ENCODE data around the gene MEX3C. TPM values are rescaled to one million over a fixed set of nuclear protein-coding genes. Genes with fewer than 3 reads are reported as not detected.

Gene MEX3C
- total and polyA plus RNA-seq, 2 donors from 2014 or later, result 9.5 to 36.6 TPM

DNA sequence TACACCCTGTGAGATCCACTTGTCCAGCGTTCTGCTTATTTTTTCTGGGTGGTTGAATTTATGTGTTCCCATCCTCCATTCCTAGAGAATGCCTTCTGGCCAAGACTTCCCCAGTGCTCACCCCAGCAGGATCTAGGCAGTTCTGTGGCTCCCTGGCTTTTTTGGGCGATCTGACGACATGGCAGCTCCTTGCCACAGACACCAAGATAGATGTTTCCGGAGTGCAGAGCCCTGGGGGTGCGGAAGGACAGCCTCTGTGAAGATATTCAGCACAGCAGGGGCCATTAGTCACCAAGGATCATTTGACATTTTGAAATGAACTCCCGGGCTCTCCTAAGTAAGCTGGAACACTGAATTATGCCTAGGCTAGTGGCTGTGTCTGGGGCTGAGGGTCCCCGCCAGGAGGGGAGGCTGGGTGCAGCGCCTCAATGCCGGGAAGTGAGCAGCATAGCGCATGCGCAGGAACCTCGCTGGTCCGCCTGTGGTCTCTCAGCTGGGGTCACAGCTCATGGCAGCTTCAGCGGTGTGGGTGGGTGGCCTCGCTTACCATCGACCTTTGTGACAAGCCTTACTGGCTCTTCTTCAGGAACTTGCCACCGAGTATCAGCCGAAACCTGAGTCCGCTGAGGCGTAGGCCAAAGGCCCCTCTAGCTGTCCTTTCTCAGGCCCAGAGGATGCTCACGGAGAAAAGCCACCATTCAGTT, 60.3 kb downstream of the MEX3C start:
- DNase-seq (no peak), FAIRE-seq (no peak)
- H3K9ac ChIP-seq (ENCODE audit: low read length in 3 of 3), result no peak overlapping the region
- H3K9me3 ChIP-seq (ENCODE audit: control insufficient read depth in 2 of 3, insufficient read depth in 1 of 3, low read length in 3 of 3), result no peaks in the 10 kb centered on the region
- H3K27ac ChIP-seq (ENCODE audit: low read depth in 2 of 2, low read length in 2 of 2), result no peak overlapping the region
- TF ChIP-seq, protein P1, sequence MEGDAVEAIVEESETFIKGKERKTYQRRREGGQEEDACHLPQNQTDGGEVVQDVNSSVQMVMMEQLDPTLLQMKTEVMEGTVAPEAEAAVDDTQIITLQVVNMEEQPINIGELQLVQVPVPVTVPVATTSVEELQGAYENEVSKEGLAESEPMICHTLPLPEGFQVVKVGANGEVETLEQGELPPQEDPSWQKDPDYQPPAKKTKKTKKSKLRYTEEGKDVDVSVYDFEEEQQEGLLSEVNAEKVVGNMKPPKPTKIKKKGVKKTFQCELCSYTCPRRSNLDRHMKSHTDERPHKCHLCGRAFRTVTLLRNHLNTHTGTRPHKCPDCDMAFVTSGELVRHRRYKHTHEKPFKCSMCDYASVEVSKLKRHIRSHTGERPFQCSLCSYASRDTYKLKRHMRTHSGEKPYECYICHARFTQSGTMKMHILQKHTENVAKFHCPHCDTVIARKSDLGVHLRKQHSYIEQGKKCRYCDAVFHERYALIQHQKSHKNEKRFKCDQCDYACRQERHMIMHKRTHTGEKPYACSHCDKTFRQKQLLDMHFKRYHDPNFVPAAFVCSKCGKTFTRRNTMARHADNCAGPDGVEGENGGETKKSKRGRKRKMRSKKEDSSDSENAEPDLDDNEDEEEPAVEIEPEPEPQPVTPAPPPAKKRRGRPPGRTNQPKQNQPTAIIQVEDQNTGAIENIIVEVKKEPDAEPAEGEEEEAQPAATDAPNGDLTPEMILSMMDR (IDR thresholded peaks at IDR 0.05; ENCODE audit: borderline replicate concordance, extremely low read depth, insufficient read depth), result no peak
- no peaks in the 10 kb centered on the region for H3K36me3 ChIP-seq (ENCODE audit: control insufficient read depth in 2 of 3, insufficient read depth in 3 of 3, low read length in 3 of 3)
- H3K27me3 ChIP-seq (ENCODE audit: control insufficient read depth, insufficient read depth, low read length), result no peaks in the 10 kb centered on the region
- H3K4me1 ChIP-seq (ENCODE audit: control insufficient read depth in 2 of 3, insufficient read depth in 2 of 3, low read depth in 1 of 3, low read length in 3 of 3), result peaks cover 0 to 3% (median 0%) of the 10 kb centered on the region in 3 donors
- no peak overlapping the region for H3K4me3 ChIP-seq (ENCODE audit: low read length in 3 of 3)
- intact Hi-C loops (cut with DNase I), result no loop called here

DNA sequence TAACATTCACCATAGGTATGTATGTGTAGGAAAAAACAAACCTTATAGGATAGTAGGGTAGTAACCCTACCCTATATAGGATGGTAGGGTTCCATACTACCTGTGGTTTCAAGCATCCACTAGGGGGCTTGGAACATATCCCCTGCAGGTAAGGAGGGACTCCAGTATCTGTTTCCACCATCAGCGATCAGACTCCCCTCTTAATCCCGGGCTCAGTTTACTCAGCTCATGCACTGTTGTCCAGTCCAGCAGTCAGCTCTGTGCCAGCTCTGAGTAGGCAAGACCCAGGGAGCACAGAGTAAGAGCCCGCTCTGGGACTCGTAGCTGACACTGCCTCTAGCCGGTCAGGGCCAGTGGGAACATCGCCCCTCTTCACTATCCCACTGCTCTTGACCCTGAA, 61.7 kb downstream of the MEX3C start:
- peaks cover 0 to 6% (median 0%) of the 10 kb centered on the region in 3 donors for H3K4me1 ChIP-seq (ENCODE audit: control insufficient read depth in 2 of 3, insufficient read depth in 2 of 3, low read depth in 1 of 3, low read length in 3 of 3)
- no peak for DNase-seq
- no peaks in the 10 kb centered on the region for H3K9me3 ChIP-seq (ENCODE audit: control insufficient read depth in 2 of 3, insufficient read depth in 1 of 3, low read length in 3 of 3)
- H3K27ac ChIP-seq (ENCODE audit: low read depth in 2 of 2, low read length in 2 of 2), result no peak overlapping the region
- no peak overlapping the region for H3K9ac ChIP-seq (ENCODE audit: low read length in 3 of 3)
- TF ChIP-seq, protein P1 (IDR thresholded peaks at IDR 0.05; ENCODE audit: borderline replicate concordance, extremely low read depth, insufficient read depth), result no peak
- intact Hi-C loops (cut with DNase I), result no loop called here
- no peak for FAIRE-seq
- no peaks in the 10 kb centered on the region for H3K36me3 ChIP-seq (ENCODE audit: control insufficient read depth in 2 of 3, insufficient read depth in 3 of 3, low read length in 3 of 3)
- H3K27me3 ChIP-seq (ENCODE audit: control insufficient read depth, insufficient read depth, low read length), result no peaks in the 10 kb centered on the region
- H3K4me3 ChIP-seq (ENCODE audit: low read length in 3 of 3), result no peak overlapping the region

DNA sequence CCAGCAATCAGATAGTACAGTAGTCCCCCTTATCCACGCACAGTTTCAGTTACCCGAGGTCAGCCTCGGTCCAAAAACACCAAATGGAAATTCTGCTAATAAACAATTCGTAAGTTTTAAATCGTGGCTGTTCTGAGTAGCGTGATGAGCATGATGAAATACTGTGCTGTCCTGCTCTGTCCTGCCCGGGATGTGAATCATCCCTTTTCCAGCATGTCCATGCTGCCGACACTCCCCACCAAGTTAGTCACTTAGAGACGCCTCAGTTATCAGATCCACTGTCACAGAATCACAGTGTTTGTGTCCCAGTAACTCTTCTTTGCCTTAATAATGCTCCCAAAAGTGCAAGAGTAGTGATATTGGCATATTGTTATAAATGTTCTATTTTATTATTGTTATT, 62.1 kb downstream of the MEX3C start:
- Histone ChIP-seq H3K27ac (ENCODE audit: low read depth in 2 of 2, low read length in 2 of 2) (no peak overlapping the region), H3K9me3 (ENCODE audit: control insufficient read depth in 2 of 3, insufficient read depth in 1 of 3, low read length in 3 of 3) (no peaks in the 10 kb centered on the region), H3K4me3 (ENCODE audit: low read length in 3 of 3) (no peak overlapping the region), H3K36me3 (ENCODE audit: control insufficient read depth in 2 of 3, insufficient read depth in 3 of 3, low read length in 3 of 3) (no peaks in the 10 kb centered on the region), H3K4me1 (ENCODE audit: control insufficient read depth in 2 of 3, insufficient read depth in 2 of 3, low read depth in 1 of 3, low read length in 3 of 3) (peaks cover 0 to 6% (median 0%) of the 10 kb centered on the region in 3 donors), H3K9ac (ENCODE audit: low read length in 3 of 3) (no peak overlapping the region), H3K27me3 (ENCODE audit: control insufficient read depth, insufficient read depth, low read length) (no peaks in the 10 kb centered on the region)
- no peak for DNase-seq
- FAIRE-seq, result no peak
- TF ChIP-seq, protein P1 (IDR thresholded peaks at IDR 0.05; ENCODE audit: borderline replicate concordance, extremely low read depth, insufficient read depth), result no peak
- intact Hi-C loops (cut with DNase I), result no loop called here
